ENCODE measurements around the gene SPTLC2. TPM values are rescaled to one million over a fixed set of nuclear protein-coding genes. Genes with fewer than 3 reads are reported as not detected.
A peak's percentile ranks its signal among the peaks of the same experiment; 100 is the strongest.

Gene SPTLC2
- total RNA-seq, 2 donors from 2014 or later: 44.0 to 65.7 TPM

DNA sequence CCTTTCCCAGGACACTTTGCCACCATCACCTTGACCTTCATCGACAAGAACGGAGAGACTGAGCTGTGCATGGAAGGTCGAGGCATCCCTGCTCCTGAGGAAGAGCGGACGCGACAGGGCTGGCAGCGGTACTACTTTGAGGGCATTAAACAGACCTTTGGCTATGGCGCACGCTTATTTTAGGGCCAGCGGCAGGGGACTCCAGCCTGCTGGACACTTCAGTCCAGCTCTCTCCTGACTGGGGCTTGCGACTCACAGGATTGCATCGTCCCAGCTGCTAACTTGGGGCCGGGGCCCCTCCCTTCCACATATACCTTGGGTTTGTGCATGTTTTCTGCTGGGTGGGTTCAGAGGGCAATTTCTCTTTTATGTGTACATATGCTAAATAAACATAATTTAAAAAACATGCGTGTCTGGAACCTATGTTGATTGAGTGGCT is 147.4 kb downstream of the SPTLC2 start:
- H3K27me3 Mint-ChIP-seq: no peaks in the 10 kb centered on the region
- H3K36me3 Mint-ChIP-seq: peaks cover 27% of the 10 kb centered on the region
- no peak for ATAC-seq
- H3K4me3 Mint-ChIP-seq: no peak overlapping the region
- no peak overlapping the region for H3K27ac Mint-ChIP-seq
- no peak for DNase-seq (ENCODE audit: low spot score)
- H3K9me3 Mint-ChIP-seq: no peaks in the 10 kb centered on the region
- no peaks in the 10 kb centered on the region for H3K4me1 Mint-ChIP-seq (ENCODE audit: low read depth in 2 of 2)

DNA sequence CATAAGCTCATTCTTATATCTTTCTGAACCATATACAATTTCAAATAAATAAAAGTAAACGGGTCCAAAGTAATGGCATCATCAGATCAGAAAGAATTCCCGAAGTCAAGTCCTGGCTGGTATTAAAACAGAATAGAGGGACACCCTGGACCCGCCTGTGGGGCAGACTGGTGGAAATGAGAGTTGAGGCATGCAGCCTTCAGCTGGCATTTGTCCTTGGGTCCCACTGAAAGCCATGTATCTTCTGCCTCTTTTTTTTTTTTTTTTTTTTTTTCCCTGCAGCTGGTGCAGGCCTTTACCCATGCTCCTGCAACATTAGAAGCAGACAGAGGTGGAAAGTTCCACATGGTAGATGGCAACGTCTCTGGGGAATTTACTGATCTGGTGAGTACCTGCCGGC is 148.6 kb downstream of the SPTLC2 start:
- Mint-ChIP-seq H3K27me3 (no peaks in the 10 kb centered on the region), H3K9me3 (no peaks in the 10 kb centered on the region), H3K4me1 (ENCODE audit: low read depth in 2 of 2) (peaks cover 0 to 3% of the 10 kb centered on the region in 2 donors), H3K27ac (no peak overlapping the region), H3K4me3 (no peak overlapping the region), H3K36me3 (peaks cover 27% of the 10 kb centered on the region)
- DNase-seq (ENCODE audit: low spot score) (no peak), ATAC-seq (no peak)

DNA sequence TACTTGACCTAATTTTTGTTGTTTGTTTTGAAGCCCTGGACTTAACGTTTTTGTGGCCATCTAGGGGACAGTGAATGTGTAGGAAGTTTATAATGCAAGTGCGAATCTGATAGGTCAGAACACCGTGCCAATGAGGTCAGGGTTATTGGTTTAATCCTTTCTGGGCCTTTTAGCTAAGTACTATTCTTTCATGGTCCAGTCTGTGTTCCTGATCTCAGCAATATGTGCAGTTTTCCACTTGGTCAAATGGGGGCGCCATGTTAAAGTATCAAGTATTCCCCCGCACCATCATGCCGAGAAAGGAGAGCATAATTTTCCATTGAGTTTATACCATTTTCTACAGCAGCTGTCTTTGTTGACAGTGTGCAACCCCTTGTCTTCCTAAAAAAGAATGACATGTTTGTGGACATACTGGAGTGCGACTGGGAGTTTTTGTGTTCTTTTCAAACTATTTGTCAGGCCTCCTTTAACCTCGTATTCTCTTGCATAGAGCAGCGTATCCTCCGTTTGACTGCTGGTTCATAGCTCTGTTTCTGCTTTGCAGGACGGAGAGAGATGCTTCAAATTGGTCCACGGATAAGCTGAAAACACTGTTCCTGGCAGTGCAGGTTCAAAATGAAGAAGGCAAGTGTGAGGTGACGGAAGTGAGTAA is 157.2 kb downstream of the SPTLC2 start:
- Mint-ChIP-seq H3K4me3 (peak overlapping the region; percentile 100), H3K27me3 (no peaks in the 10 kb centered on the region), H3K4me1 (ENCODE audit: low read depth in 2 of 2) (peaks cover 36 to 41% of the 10 kb centered on the region in 2 donors), H3K9me3 (no peaks in the 10 kb centered on the region), H3K27ac (peak overlapping the region; percentile 98), H3K36me3 (peaks cover 36% of the 10 kb centered on the region)
- ATAC-seq (no peak), DNase-seq (ENCODE audit: low spot score) (peak; percentile 70)

DNA sequence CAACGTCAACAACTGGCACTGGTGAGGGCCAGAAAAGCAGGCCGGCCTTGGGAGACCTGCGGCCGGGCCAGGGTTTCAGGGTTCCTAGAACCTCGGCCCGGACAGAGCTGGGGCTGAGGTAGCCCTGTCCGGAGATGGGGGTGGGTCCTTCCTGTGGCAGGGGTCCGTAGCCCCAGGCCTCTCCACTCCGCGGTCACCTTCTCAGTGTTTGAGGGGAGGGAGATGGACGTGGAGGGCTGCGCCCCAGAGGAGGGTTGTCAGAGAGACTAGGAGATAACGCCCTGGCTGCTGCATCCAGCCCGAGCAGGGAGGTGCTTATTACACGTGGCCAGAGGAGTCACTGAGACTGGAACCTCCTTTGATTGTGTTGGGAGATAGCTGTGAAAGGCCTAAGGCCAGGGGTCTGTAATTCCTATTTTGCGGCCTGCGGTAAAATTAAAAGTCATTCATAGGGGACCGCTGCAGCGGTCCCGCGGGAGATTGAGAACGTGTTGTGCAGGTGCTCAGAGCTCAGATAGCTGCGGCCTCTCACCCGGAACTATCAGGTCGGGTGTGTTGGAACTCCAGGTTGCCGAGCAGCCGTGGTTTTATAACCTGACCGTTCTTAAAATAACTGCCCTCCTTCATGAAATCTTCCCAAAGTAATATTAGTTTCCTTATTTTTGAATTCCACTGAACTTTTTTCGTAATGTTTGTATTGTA is 158.0 kb downstream of the SPTLC2 start:
- ATAC-seq (peak; percentile 1 to 12), DNase-seq (ENCODE audit: low spot score) (no peak)
- Mint-ChIP-seq H3K27ac (peak overlapping the region; percentile 98), H3K36me3 (peaks cover 37% of the 10 kb centered on the region), H3K9me3 (no peaks in the 10 kb centered on the region), H3K27me3 (no peaks in the 10 kb centered on the region), H3K4me3 (peak overlapping the region; percentile 100), H3K4me1 (ENCODE audit: low read depth in 2 of 2) (peaks cover 34 to 41% of the 10 kb centered on the region in 2 donors)

DNA sequence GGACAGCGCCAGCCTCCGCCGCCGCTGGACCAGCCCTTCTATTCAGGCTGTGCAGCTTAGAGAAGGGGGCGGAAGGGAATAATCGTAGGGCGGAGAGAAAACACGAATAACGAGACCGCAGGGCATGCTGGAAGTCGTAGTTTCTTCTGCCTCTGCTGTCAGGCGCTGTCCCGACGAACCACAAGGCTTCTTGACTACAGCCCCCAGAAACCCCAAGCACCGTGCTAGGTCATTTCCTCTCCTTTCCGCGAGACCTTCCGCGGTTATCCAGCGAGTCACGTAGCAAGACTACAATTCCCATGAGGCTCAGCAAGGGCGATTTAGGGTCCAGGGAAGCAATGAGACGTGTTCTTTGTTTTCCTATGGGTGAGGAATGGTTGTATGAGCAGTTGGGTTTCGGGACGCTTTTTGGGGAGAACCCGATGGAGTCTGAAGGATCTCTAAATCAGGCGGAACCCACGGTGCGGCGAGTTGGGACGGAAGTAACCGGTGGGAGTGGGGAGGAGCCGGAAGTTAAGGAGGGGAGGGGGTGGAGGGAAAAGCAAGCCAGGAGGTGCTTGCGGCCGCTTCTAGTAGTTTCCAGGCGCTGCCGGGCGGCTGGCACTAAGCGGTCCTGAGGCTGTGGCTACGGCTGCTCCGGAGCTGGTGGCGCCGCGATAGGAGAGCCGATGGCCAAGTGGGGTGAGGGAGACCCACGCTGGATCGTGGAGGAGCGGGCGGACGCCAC is 158.8 kb downstream of the SPTLC2 start, which contains the start of the genes AHSA1 and VIPAS39:
AHSA1 (plus strand) TSS at position 572 of the 727 bp plus-strand sequence; CDS start at position 669, 97 bp downstream.
VIPAS39 (minus strand) TSS at position 80 of the 727 bp plus-strand sequence. CDS start 3,499 bp downstream, outside the sequence.
- DNase-seq (ENCODE audit: low spot score) (peak; percentile 97), ATAC-seq (peak; percentile 98)
- Mint-ChIP-seq H3K4me1 (ENCODE audit: low read depth in 2 of 2) (peaks cover 33 to 41% of the 10 kb centered on the region in 2 donors), H3K4me3 (peak within 1 kb of the TSS; percentile 100), H3K9me3 (no peaks in the 10 kb centered on the region), H3K27ac (peak within 1 kb of the TSS; percentile 98), H3K27me3 (no peaks in the 10 kb centered on the region), H3K36me3 (peaks cover 42% of the 10 kb centered on the region)

DNA sequence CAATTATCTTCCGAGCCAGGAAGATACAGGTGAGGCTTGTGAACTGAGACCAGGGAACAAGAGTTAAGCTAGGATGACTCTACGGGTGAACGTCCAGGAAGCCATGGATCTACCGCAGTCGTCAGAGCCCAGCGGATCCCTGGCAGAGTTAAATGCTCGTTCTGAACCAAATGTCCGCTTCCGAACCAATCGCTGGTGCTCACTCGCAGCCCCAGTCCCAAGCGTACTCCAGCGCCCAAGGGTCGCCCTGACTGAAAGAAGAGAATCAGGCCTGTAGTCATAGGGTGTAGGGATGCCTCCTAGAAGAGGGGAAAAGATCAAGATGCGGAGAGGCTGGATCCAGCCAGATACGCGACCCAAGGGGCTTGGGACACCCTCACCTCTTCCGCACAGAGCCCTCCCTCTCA is 159.3 kb downstream of the SPTLC2 start:
- Mint-ChIP-seq H3K27me3 (no peaks in the 10 kb centered on the region), H3K27ac (peak overlapping the region; percentile 98), H3K36me3 (peaks cover 39% of the 10 kb centered on the region), H3K4me3 (peak overlapping the region; percentile 100), H3K9me3 (no peaks in the 10 kb centered on the region), H3K4me1 (ENCODE audit: low read depth in 2 of 2) (peaks cover 31 to 41% of the 10 kb centered on the region in 2 donors)
- no peak for DNase-seq (ENCODE audit: low spot score)
- ATAC-seq: peak in 1 of 2 donors; percentile 4

Other genes starting within 250 kb of the SPTLC2 start
- gene TMED8, start 239.5 kb downstream of the SPTLC2 start, total RNA-seq: 10 to 100 TPM; 23.3 to 25.0 TPM
- under 1 TPM; 0.43 to 0.50 TPM for gene SAMD15, start 239.3 kb downstream of the SPTLC2 start, total RNA-seq
- gene NOXRED1, start 193.1 kb downstream of the SPTLC2 start, total RNA-seq: 1 to 10 TPM in 1 of 2 donors, under 1 TPM in 1; 0.45 to 1.3 TPM
- 10 to 100 TPM; 19.0 to 22.0 TPM for gene VIPAS39, start 159.0 kb downstream of the SPTLC2 start, total RNA-seq
- 100 to 1,000 TPM; 214 to 245 TPM for gene AHSA1, start 158.5 kb downstream of the SPTLC2 start, total RNA-seq
- gene ISM2, start 117.8 kb downstream of the SPTLC2 start, total RNA-seq: under 1 TPM; 0.14 to 0.36 TPM
- 10 to 100 TPM; 14.4 to 22.0 TPM for gene ALKBH1, start 91.4 kb upstream of the SPTLC2 start, total RNA-seq
- 10 to 100 TPM; 77.6 to 98.3 TPM for gene SLIRP, start 91.5 kb upstream of the SPTLC2 start, total RNA-seq
- gene SNW1, start 144.5 kb upstream of the SPTLC2 start, total RNA-seq: 100 to 1,000 TPM in 1 of 2 donors, 10 to 100 TPM in 1; 82.4 to 109 TPM
- gene ADCK1, start 183.5 kb upstream of the SPTLC2 start, total RNA-seq: 1 to 10 TPM; 3.0 to 4.8 TPM

Data from natural killer cell treated with Interleukin-12 subunit alpha and Interleukin-12 subunit beta and Interleukin-15 and Interleukin-18, amount 100 ng/mL, for 72 hours (primary cell).